Left ventricle myocardium inferior (tissue), 1 donor: ENCODE results near the gene KCNAB2. TPM values are rescaled to one million over a fixed set of nuclear protein-coding genes. Genes with fewer than 3 reads are reported as not detected.

ENCODE experiments used
- DNase-seq: peaks from one replicate; pipeline ENCODE4 v3.0.0-alpha.2; 2020
- H3K27ac ChIP-seq: fragments of 200-600 bp; replicated peaks from 2 replicates; pipeline ENCODE4 v1.8.0; 2021
- H3K27me3 ChIP-seq: fragments of 200-600 bp; 2 replicates; pipeline ENCODE4 v1.8.0; 2021; ENCODE audit warnings: low read depth
- H3K36me3 ChIP-seq: fragments of 200-600 bp; 2 replicates; pipeline ENCODE4 v1.8.0; 2021
- H3K4me1 ChIP-seq: fragments of 200-600 bp; 2 replicates; pipeline ENCODE4 v1.8.0; 2021
- H3K4me3 ChIP-seq: fragments of 200-600 bp; 2 replicates; pipeline ENCODE4 v1.8.0; 2021; ENCODE audit warnings: mild to moderate bottlenecking, moderate library complexity
- H3K9me3 ChIP-seq: fragments of 200-600 bp; replicated peaks from 2 replicates; pipeline ENCODE4 v1.8.0; 2021
- CTCF ChIP-seq: fragments of 200-600 bp; IDR thresholded peaks from 2 replicates; pipeline ENCODE4 v1.8.0; 2021; ENCODE audit warnings: antibody characterized with exemption, mild to moderate bottlenecking, borderline replicate concordance
- intact Hi-C: fragments of 100-400 bp; cut with micrococcal nuclease; formaldehyde crosslinking; loops from one replicate; pipeline ENCODE4 v1.11.0; 2022
- total RNA-seq: library from RNA; stranded (reverse); fragmentation: NEBNext Ultra II Directional; extraction: Animal tissue kit (Norgen Biotek cat#: 25700); gene quantifications from one replicate; pipeline ENCODE4 v1.2.1, GENCODE V29; 2021
- donor health status: DM: no; HTN: yes; CAD: no; lungs with severe emphysema.

The KCNAB2 gene
- total RNA-seq, 1 donor from 2014 or later, result 31.0 TPM

DNA sequence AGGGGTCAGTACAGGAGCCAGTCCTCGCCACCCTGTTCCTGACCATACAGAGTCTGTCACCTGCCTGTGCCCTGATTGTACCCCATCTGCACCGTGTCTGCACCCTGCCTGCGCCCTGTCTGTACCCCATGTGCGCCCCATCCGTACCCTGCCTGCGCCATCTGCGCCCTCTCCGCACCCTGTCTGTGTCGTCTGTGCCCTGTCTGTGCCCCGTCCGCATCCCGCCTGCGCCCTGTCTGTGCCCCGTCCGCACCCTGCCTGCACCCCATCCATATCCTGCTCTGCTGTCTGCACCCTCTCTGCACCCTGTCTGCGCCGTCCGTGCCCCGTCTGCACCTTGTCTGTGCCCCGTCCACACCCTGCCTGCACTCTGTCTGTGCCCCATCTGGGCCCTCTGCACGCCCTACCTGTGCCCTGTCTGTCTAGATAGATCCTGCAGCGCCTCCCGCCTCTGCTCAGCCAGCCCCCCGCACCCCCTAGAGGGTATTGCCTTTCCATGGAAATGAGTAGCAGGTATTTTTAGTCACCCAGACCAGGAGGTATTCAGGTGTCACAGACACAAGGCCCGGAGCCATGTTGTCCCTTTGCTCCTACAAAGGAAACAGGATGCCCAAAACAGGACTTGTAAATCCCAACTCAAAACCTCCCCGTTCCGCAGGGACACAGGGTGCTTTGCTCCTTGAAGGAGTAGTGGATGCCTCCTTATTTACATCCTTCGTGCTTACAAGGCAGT lies 45.8 kb upstream of the KCNAB2 start:
- Histone ChIP-seq H3K9me3 (no peaks in the 10 kb centered on the region), H3K27ac (no peak overlapping the region), H3K36me3 (no peaks in the 10 kb centered on the region), H3K27me3 (no peaks in the 10 kb centered on the region), H3K4me1 (peaks cover 19% of the 10 kb centered on the region), H3K4me3 (no peak overlapping the region)
- no peak for TF ChIP-seq CTCF
- peak; percentile 22 for DNase-seq
- intact Hi-C loops, result no loop called here

DNA sequence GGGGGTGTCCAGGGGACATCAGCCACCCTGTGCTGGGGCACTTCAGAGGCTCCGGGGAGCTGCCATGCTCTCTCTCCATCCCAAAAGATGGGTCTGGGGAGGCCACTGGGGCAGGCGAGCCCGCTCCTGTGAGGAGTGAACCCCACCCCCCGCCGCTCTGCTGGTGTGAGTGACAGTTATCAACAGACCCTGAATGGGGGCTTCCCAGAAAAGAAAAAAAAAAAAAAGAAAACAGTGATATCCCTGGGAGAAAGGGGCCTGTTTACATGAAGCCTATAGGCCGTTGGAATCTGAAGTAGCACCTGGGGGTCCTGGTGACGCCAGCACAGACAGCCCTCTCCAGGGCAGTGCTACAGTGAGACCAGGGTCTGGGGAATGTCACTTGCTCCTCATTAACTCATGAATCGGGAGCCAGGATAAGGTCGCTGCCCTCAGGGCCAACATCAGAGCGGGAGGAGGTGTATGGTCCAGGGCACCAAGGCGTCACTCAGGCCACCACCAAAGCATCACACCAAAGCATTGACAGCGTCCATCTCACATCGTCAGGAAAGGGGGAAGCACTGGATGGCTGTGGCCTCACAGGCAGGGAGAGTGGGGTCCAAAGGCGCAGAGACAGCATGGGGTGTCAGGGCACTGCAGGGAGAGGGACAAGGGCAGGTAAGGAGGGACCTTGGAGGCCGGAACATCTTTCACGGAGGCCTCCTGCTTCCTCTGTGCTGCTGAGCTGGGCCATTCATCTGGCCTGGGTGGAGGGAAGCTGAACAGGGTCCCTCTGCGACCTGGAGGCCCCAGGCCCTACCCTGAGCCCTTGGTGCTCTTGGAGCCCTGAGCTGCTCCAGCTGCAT lies 45.0 kb upstream of the KCNAB2 start:
- no peaks in the 10 kb centered on the region for H3K9me3 ChIP-seq
- H3K4me3 ChIP-seq, result no peak overlapping the region
- peaks cover 22% of the 10 kb centered on the region for H3K4me1 ChIP-seq
- no peak for TF ChIP-seq CTCF
- H3K27ac ChIP-seq, result peak overlapping the region; percentile 93
- DNase-seq, result peak; percentile 11
- intact Hi-C loops, result no loop called here
- no peaks in the 10 kb centered on the region for H3K36me3 ChIP-seq
- no peaks in the 10 kb centered on the region for H3K27me3 ChIP-seq

GRCh38 chr1:6001992-6002576 lies 43.6 kb upstream of the KCNAB2 start:
- DNase-seq, result peak; percentile 62
- TF ChIP-seq CTCF, result no peak
- Histone ChIP-seq H3K9me3 (no peaks in the 10 kb centered on the region), H3K4me3 (no peak overlapping the region), H3K27me3 (no peaks in the 10 kb centered on the region), H3K27ac (peak overlapping the region; percentile 93), H3K36me3 (no peaks in the 10 kb centered on the region), H3K4me1 (peaks cover 24% of the 10 kb centered on the region)
- intact Hi-C loops, result no loop called here

- intact Hi-C loops, result no loop called here
Observed at GRCh38 chr1:6002714-6003501, 42.8 kb upstream of the KCNAB2 start.

More at GRCh38 chr1:6002714-6003501, 42.8 kb upstream of the KCNAB2 start:
- peak overlapping the region; percentile 60 for H3K4me3 ChIP-seq
- peak overlapping the region; percentile 93 for H3K27ac ChIP-seq
- TF ChIP-seq CTCF, result peak; percentile 47
- H3K36me3 ChIP-seq, result no peaks in the 10 kb centered on the region
- H3K27me3 ChIP-seq, result no peaks in the 10 kb centered on the region
- H3K4me1 ChIP-seq, result peaks cover 31% of the 10 kb centered on the region
- peak; percentile 77 for DNase-seq
- no peaks in the 10 kb centered on the region for H3K9me3 ChIP-seq
